Umbilical cord (tissue), 2 donors: ENCODE results near the gene ACTMAP. TPM values are rescaled to one million over a fixed set of nuclear protein-coding genes. Genes with fewer than 3 reads are reported as not detected.
"Not testable (repeated sequence)": the region's sequence is repeated elsewhere in the genome, so short reads cannot be mapped to it uniquely, and the experiment has no call there.

Source experiments
- DNase-seq: peaks from one replicate; pipeline ENCODE4 v3.0.0-alpha.2; 2015; ENCODE audit warnings: low spot score
- total RNA-seq: library from RNA; depleted of rRNA; stranded (reverse); fragments of >200 nt; gene quantifications from one replicate; pipeline ENCODE4 v1.2.3, GENCODE V29; 2014; ENCODE audit warnings: low replicate concordance; ENCODE audit not compliant: insufficient read depth

The ACTMAP gene
- total RNA-seq, 1 donor from 2014 or later: 1.7 TPM

GRCh38 chr19:40744554-40745401, 5.5 kb downstream of the ACTMAP start:
- no peak for DNase-seq

- no peak for DNase-seq
Measured at GRCh38 chr19:40743926-40744325, 6.4 kb downstream of the ACTMAP start.

- no peak for DNase-seq
Measured at GRCh38 chr19:40742886-40743285, 7.4 kb downstream of the ACTMAP start.

- DNase-seq: no peak
Measured at GRCh38 chr19:40742477-40742876, 7.8 kb downstream of the ACTMAP start.

GRCh38 chr19:40741527-40742390, 8.5 kb downstream of the ACTMAP start:
- no peak for DNase-seq

- peak; percentile 70 for DNase-seq
Measured at GRCh38 chr19:40740747-40741146, 9.5 kb downstream of the ACTMAP start.

- DNase-seq: no peak
Measured at GRCh38 chr19:40739871-40740703, 10.2 kb downstream of the ACTMAP start.

GRCh38 chr19:40739030-40739839, 11.0 kb downstream of the ACTMAP start:
- DNase-seq: no peak

- DNase-seq: no peak
Measured at GRCh38 chr19:40737102-40737644, 13.1 kb downstream of the ACTMAP start.

GRCh38 chr19:40736661-40737060, 13.6 kb downstream of the ACTMAP start:
- DNase-seq: no peak

- no peak for DNase-seq
Measured at GRCh38 chr19:40735013-40735771, 15.1 kb downstream of the ACTMAP start.

- DNase-seq: no peak
Measured at GRCh38 chr19:40733149-40733548, 17.1 kb downstream of the ACTMAP start.

GRCh38 chr19:40732304-40732703, 18.0 kb downstream of the ACTMAP start:
- DNase-seq: not testable (repeated sequence)

- DNase-seq: not testable (repeated sequence)
Measured at GRCh38 chr19:40730065-40730464, 20.2 kb downstream of the ACTMAP start.

GRCh38 chr19:40726279-40726678, 24.0 kb downstream of the ACTMAP start:
- DNase-seq: no peak

- DNase-seq: no peak
Measured at GRCh38 chr19:40724855-40725254, 25.4 kb downstream of the ACTMAP start.

- no peak for DNase-seq
Measured at GRCh38 chr19:40724315-40724714, 26.0 kb downstream of the ACTMAP start.

- DNase-seq: no peak
Measured at GRCh38 chr19:40723661-40724254, 26.5 kb downstream of the ACTMAP start.

GRCh38 chr19:40721936-40722661, 28.2 kb downstream of the ACTMAP start:
- no peak for DNase-seq
